ENCODE results near the gene ATF4. TPM values are rescaled to one million over a fixed set of nuclear protein-coding genes. Genes with fewer than 3 reads are reported as not detected.

The ATF4 gene
- total and polyA plus RNA-seq, 4 donors, result 179 to 882 (median 410) TPM

DNA sequence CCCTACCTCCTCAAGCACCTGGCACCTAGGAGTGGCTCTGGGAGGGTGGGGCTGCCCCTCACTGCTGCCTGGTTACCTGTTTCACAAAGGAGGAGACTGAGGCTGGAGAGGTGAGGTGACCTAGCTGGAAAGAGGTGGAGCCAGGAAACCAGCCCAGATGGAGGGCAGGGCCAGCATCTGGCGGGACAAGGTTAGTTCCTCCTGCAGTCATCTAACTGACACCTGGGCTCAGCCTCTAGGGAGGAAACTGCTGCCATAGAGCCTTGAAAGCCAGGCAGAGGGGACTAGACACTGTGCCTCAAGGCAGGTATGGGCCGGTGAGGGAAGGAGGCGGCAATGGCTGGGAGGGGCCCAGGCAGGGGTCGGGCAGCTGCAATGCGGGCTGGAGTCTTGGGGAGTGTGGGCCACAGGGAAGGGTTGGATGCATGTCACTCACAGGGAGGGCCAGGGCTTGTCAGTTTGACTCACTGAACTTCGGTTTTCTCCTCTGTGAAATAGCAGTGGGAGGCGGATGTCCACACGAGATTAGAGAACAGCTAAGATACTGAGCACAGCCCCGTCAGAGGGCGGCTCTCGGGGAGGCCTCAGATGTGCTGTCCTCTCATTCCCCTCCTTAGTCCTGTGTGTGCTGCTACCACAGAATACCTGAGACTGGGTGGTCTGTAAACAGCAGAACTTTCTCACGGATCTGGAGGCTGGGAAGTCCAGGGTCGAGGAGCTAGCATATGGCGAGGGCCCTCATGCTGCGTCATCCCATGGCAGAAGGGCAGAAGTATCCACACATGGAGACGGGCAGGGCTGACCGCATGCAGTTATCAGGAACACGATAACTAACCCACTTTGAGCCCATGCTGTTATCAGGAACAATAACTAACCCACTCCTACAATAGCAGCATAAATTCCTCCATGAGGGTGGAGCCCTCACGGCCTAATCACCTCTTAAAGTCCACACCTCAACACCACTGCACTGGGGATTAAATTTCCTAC is 47.5 kb upstream of the ATF4 start:
- TF ChIP-seq, protein P1, sequence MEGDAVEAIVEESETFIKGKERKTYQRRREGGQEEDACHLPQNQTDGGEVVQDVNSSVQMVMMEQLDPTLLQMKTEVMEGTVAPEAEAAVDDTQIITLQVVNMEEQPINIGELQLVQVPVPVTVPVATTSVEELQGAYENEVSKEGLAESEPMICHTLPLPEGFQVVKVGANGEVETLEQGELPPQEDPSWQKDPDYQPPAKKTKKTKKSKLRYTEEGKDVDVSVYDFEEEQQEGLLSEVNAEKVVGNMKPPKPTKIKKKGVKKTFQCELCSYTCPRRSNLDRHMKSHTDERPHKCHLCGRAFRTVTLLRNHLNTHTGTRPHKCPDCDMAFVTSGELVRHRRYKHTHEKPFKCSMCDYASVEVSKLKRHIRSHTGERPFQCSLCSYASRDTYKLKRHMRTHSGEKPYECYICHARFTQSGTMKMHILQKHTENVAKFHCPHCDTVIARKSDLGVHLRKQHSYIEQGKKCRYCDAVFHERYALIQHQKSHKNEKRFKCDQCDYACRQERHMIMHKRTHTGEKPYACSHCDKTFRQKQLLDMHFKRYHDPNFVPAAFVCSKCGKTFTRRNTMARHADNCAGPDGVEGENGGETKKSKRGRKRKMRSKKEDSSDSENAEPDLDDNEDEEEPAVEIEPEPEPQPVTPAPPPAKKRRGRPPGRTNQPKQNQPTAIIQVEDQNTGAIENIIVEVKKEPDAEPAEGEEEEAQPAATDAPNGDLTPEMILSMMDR (IDR thresholded peaks at IDR 0.05; ENCODE audit: control extremely low read depth, extremely low read depth), result no peak
- Histone ChIP-seq H3K36me3 (ENCODE audit: control insufficient read depth in 4 of 4, insufficient read depth in 4 of 4, low read length in 4 of 4) (peaks cover 0 to 3% (median 0%) of the 10 kb centered on the region in 4 donors), H3K27me3 (ENCODE audit: control insufficient read depth in 3 of 3, insufficient read depth in 3 of 3, low read length in 2 of 3) (no peaks in the 10 kb centered on the region), H3K9me3 (ENCODE audit: control insufficient read depth in 4 of 4, insufficient read depth in 3 of 4, low read length in 3 of 4) (no peaks in the 10 kb centered on the region), H3K27ac (ENCODE audit: low read depth in 1 of 2, low read length in 1 of 2) (peak overlapping the region in 1 of 2 donors; percentile 88), H3K9ac (ENCODE audit: insufficient read depth in 1 of 2, low read length in 2 of 2) (no peak overlapping the region), H3K4me1 (ENCODE audit: control insufficient read depth in 5 of 5, insufficient read depth in 5 of 5, low read length in 5 of 5) (peaks cover 0 to 68% (median 34%) of the 10 kb centered on the region in 5 donors), H3K4me3 (no peak overlapping the region)
- DNase-seq, result no peak
- WGBS, 2 donors, result 66 to 79% methylated on average over 19 of the region's 19 CpGs
- peak; percentile 49 for ATAC-seq (ENCODE audit: insufficient read depth, low FRiP score)

DNA sequence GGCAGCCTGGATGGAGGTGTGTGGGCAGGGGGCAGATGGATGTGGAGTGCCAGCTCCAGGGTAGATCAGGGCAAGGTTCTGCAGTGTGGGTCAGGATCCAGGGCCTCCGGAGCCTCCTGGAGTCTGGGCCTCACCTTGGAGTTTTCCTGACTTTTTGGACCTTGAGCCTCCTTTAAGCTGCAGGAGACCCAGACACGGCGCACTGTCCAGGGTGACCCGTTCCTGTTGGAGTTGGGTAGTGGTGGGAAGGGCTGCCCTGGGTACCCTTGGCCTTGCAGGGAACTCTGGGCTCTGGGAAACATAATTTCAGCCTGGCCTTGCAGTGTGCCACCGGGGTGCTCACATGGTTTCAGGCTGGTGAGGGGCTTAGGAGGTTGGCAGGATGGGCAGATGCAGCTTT is 46.5 kb upstream of the ATF4 start:
- WGBS, 2 donors, result 93 to 95% methylated on average over 5 of the region's 5 CpGs
- Histone ChIP-seq H3K4me1 (ENCODE audit: control insufficient read depth in 5 of 5, insufficient read depth in 5 of 5, low read length in 5 of 5) (peaks cover 0 to 68% (median 27%) of the 10 kb centered on the region in 5 donors), H3K27me3 (ENCODE audit: control insufficient read depth in 3 of 3, insufficient read depth in 3 of 3, low read length in 2 of 3) (no peaks in the 10 kb centered on the region), H3K4me3 (no peak overlapping the region), H3K9ac (ENCODE audit: insufficient read depth in 1 of 2, low read length in 2 of 2) (no peak overlapping the region), H3K36me3 (ENCODE audit: control insufficient read depth in 4 of 4, insufficient read depth in 4 of 4, low read length in 4 of 4) (peaks cover 0 to 3% (median 0%) of the 10 kb centered on the region in 4 donors), H3K9me3 (ENCODE audit: control insufficient read depth in 4 of 4, insufficient read depth in 3 of 4, low read length in 3 of 4) (no peaks in the 10 kb centered on the region), H3K27ac (ENCODE audit: low read depth in 1 of 2, low read length in 1 of 2) (peak overlapping the region in 1 of 2 donors; percentile 13)
- no peak for ATAC-seq (ENCODE audit: insufficient read depth, low FRiP score)
- DNase-seq, result no peak
- TF ChIP-seq, protein P1 (IDR thresholded peaks at IDR 0.05; ENCODE audit: control extremely low read depth, extremely low read depth), result no peak

DNA sequence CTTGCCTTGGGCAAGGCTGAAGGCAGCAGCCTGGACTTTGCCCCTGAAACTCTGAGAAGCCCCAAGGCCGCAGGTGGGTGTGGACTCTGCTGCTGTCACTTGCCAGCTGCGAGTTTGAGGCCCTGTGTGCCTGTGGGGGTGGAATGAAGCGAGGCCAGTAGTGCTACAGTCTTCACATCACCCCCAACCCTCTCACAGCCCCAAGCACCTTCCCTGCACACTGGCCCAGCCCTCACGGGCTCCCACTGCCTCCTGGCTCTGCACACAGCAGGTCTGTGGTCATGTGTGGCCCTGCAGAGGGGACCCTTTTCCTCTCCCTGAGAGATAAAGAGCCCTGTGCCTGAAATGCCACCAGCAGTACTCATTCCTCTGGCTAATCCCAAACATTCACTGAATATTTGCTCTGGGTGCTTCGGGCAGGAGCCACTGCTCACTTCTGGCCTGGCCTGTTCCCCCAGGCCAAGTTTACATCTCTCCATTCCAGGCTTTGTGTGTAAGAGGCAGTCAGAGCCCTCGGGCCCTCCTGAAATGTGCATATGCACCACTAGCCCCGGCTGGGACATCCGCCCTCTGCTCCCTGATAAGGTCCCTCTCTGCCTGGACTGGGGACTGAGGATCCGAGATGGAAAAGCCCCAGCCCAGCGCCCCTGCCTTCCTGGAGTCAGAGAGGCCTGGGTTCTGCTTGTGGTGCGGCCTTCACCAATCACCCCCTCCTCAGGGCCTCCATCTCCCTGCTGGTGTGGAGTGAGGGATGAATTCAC is 45.8 kb upstream of the ATF4 start:
- DNase-seq, result no peak
- no peak for ATAC-seq (ENCODE audit: insufficient read depth, low FRiP score)
- Histone ChIP-seq H3K27ac (ENCODE audit: low read depth in 1 of 2, low read length in 1 of 2) (peak overlapping the region in 1 of 2 donors; percentile 23), H3K4me1 (ENCODE audit: control insufficient read depth in 5 of 5, insufficient read depth in 5 of 5, low read length in 5 of 5) (peaks cover 0 to 63% (median 26%) of the 10 kb centered on the region in 5 donors), H3K4me3 (no peak overlapping the region), H3K9me3 (ENCODE audit: control insufficient read depth in 4 of 4, insufficient read depth in 3 of 4, low read length in 3 of 4) (no peaks in the 10 kb centered on the region), H3K27me3 (ENCODE audit: control insufficient read depth in 3 of 3, insufficient read depth in 3 of 3, low read length in 2 of 3) (no peaks in the 10 kb centered on the region), H3K9ac (ENCODE audit: insufficient read depth in 1 of 2, low read length in 2 of 2) (no peak overlapping the region), H3K36me3 (ENCODE audit: control insufficient read depth in 4 of 4, insufficient read depth in 4 of 4, low read length in 4 of 4) (peaks cover 0 to 3% (median 0%) of the 10 kb centered on the region in 4 donors)
- WGBS, 2 donors, result 74 to 81% methylated on average over 11 of the region's 11 CpGs
- TF ChIP-seq, protein P1 (IDR thresholded peaks at IDR 0.05; ENCODE audit: control extremely low read depth, extremely low read depth), result no peak

Data from lung (tissue), 12 donors.